HCT116 (cell line): ENCODE measurements around the gene MPHOSPH8. TPM values are rescaled to one million over a fixed set of nuclear protein-coding genes. Genes with fewer than 3 reads are reported as not detected.

Experiments
- ATAC-seq: fragments of 200-7000 bp; cut with Tn5 transposase; 2 replicates; pipeline ENCODE4 v1.9.1; 2020; ENCODE audit warnings: mild to moderate bottlenecking, moderate library complexity
- BruUV-seq: library from RNA; stranded (reverse); fragments of 400-500 nt; replicated peaks from 2 replicates; lab custom pipeline; 2021; lab: Mats Ljungman, UMichigan
- CTCF ChIA-PET: fragments of 300-600 bp; sonication (Branson Sonifier 250); formaldehyde crosslinking; loops from one replicate; lab custom pipeline; 2021; ENCODE audit warnings: antibody characterized with exemption; lab: Charles Lee
- POLR2A ChIA-PET: fragments of 300-600, 350-600 bp; sonication (Branson Sonifier 250); formaldehyde crosslinking; loops from one replicate; lab custom pipeline; 2021; ENCODE audit warnings: antibody characterized with exemption; lab: Charles Lee
- RAD21 ChIA-PET, 2 experiments: fragments of 300-600 bp; sonication (Branson Sonifier 250); formaldehyde crosslinking; loops; one replicate each; lab custom pipeline; 2023; ENCODE audit warnings: low total read pairs in 2 of 2; ENCODE audit not compliant: uncharacterized antibody in 2 of 2, unreplicated experiment in 2 of 2, low non-redundant PET in 1 of 2; lab: Charles Lee
- DNase-seq: peaks from one replicate; pipeline ENCODE4 v3.0.0-alpha.2; 2010; ENCODE audit warnings: low read depth, low spot score
- H2AFZ ChIP-seq: fragments of 200-600 bp; shearing (Covaris generic), sonication (generic); 2 replicates; pipeline ENCODE4 v1.6.1; 2017; ENCODE audit warnings: low read depth, mixed run types, mixed read lengths, antibody characterized with exemption, low read length; ENCODE audit not compliant: poor library complexity, severe bottlenecking
- H3K27ac ChIP-seq: 2 replicates; pipeline ENCODE4 v1.5.1; 2012; ENCODE audit warnings: low read depth, low read length
- H3K27me3 ChIP-seq: fragments of 200-600 bp; sonication (generic); 2 replicates; pipeline ENCODE4 v1.6.1; 2016; ENCODE audit warnings: mixed run types, low read length, mixed read lengths; ENCODE audit not compliant: insufficient read depth
- H3K36me3 ChIP-seq, 2 experiments: fragments of 200-500 bp in 1 of 2; fragments of 200-600 bp in 1 of 2; sonication (Bioruptor generic) in 1 of 2; sonication (generic) in 1 of 2; 2 replicates each; pipeline versions ENCODE4 v1.5.1 to v1.6.1; 2014 to 2016; ENCODE audit warnings: low read length in 2 of 2, inconsistent platforms in 1 of 2, mixed read lengths in 1 of 2, mixed run types in 1 of 2; ENCODE audit not compliant: insufficient read depth in 2 of 2, control insufficient read depth in 1 of 2
- H3K4me1 ChIP-seq, 2 experiments: fragments of 200-600 bp in 1 of 2; sonication (generic) in 1 of 2; 2 replicates each; pipeline versions ENCODE4 v1.5.1 to v1.6.1; 2012 to 2017; ENCODE audit warnings: low read length in 2 of 2, inconsistent platforms in 1 of 2, mild to moderate bottlenecking in 1 of 2, mixed read lengths in 1 of 2, mixed run types in 1 of 2, moderate library complexity in 1 of 2; ENCODE audit not compliant: insufficient read depth in 2 of 2, control insufficient read depth in 1 of 2
- H3K4me2 ChIP-seq: fragments of 200-600 bp; sonication (generic); 2 replicates; pipeline ENCODE4 v1.6.1; 2017; ENCODE audit warnings: mixed run types, low read length, mixed read lengths
- H3K4me3 ChIP-seq, 2 experiments: fragments of 200-600 bp in 1 of 2; sonication (generic) in 1 of 2; replicated peaks in 1 of 2; 2 replicates each; pipeline ENCODE4 v1.5.1; 2011 to 2016; ENCODE audit warnings: low read length in 2 of 2, control low read depth in 1 of 2, low read depth in 1 of 2, mild to moderate bottlenecking in 1 of 2, mixed read lengths in 1 of 2, mixed run types in 1 of 2
- H3K79me2 ChIP-seq: fragments of 200-600 bp; sonication (generic); 2 replicates; pipeline ENCODE4 v1.6.1; 2017; ENCODE audit warnings: mild to moderate bottlenecking, mixed run types, low read length, moderate library complexity, mixed read lengths; ENCODE audit not compliant: insufficient read depth
- H3K9ac ChIP-seq: fragments of 200-600 bp; sonication (generic); 2 replicates; pipeline ENCODE4 v1.6.1; 2016; ENCODE audit warnings: low read length, mixed read lengths
- H3K9me2 ChIP-seq: fragments of 200-600 bp; sonication (generic), shearing (Covaris generic); 2 replicates; pipeline ENCODE4 v1.6.1; 2017; ENCODE audit warnings: mixed run types, mild to moderate bottlenecking, moderate library complexity; ENCODE audit not compliant: insufficient read depth
- H3K9me3 ChIP-seq, 2 experiments: fragments of 200-500 bp in 1 of 2; fragments of 200-600 bp in 1 of 2; sonication (Bioruptor generic) in 1 of 2; sonication (generic) in 1 of 2; 2 replicates each; pipeline ENCODE4 v1.6.1; 2014 to 2017; ENCODE audit warnings: low read length in 2 of 2, mixed read lengths in 2 of 2, inconsistent platforms in 1 of 2, low read depth in 1 of 2, mild to moderate bottlenecking in 1 of 2, mixed run types in 1 of 2, moderate library complexity in 1 of 2; ENCODE audit not compliant: control insufficient read depth in 1 of 2, insufficient read depth in 1 of 2
- H4K20me1 ChIP-seq: fragments of 200-600 bp; sonication (generic), shearing (Covaris generic); 2 replicates; pipeline ENCODE4 v1.6.1; 2017; ENCODE audit warnings: mixed run types, mild to moderate bottlenecking, moderate library complexity; ENCODE audit not compliant: insufficient read depth
- CBX3 ChIP-seq: IDR thresholded peaks from 2 replicates; pipeline ENCODE4 v1.6.1; 2012; ENCODE audit warnings: low read depth
- ELF1 ChIP-seq: IDR thresholded peaks from 2 replicates; pipeline ENCODE4 v1.6.1; 2012; ENCODE audit warnings: low read depth, borderline replicate concordance
- EZH2 ChIP-seq: fragments of 200-600 bp; sonication (generic); IDR thresholded peaks from 2 replicates; pipeline ENCODE4 v1.6.1; 2017; ENCODE audit warnings: antibody characterized with exemption, mixed run types
- FOSL1 ChIP-seq: IDR thresholded peaks from 2 replicates; pipeline ENCODE4 v1.6.1; 2012; ENCODE audit warnings: low read depth
- JUND ChIP-seq: IDR thresholded peaks from 2 replicates; pipeline ENCODE4 v1.6.1; 2012
- POLR2A ChIP-seq: IDR thresholded peaks from 2 replicates; pipeline ENCODE4 v1.7.0; 2011; ENCODE audit warnings: borderline replicate concordance; ENCODE audit not compliant: insufficient read depth, insufficient read length; ENCODE audit errors: extremely low read depth
- POLR2AphosphoS5 ChIP-seq: IDR thresholded peaks from 2 replicates; pipeline ENCODE4 v1.6.1; 2011; ENCODE audit warnings: mild to moderate bottlenecking, low read depth, low read length, moderate library complexity
- RAD21 ChIP-seq: IDR thresholded peaks from 2 replicates; pipeline ENCODE4 v1.6.1; 2012; ENCODE audit warnings: low read depth, mild to moderate bottlenecking
- SIN3A ChIP-seq: IDR thresholded peaks from 2 replicates; pipeline ENCODE4 v1.6.1; 2012; ENCODE audit warnings: low read depth
- SRF ChIP-seq: IDR thresholded peaks from 2 replicates; pipeline ENCODE4 v1.6.1; 2012; ENCODE audit warnings: low read depth
- TCF7L2 ChIP-seq: IDR thresholded peaks from 2 replicates; pipeline ENCODE4 v1.7.0; 2011; ENCODE audit warnings: borderline replicate concordance, inconsistent platforms; ENCODE audit not compliant: insufficient read depth, insufficient read length; ENCODE audit errors: extremely low read depth
- YY1 ChIP-seq: IDR thresholded peaks from 2 replicates; pipeline ENCODE4 v1.6.1; 2011; ENCODE audit warnings: low read length, low read depth, moderate library complexity, mild to moderate bottlenecking; ENCODE audit not compliant: insufficient replicate concordance; ENCODE audit errors: extremely low read depth
- ZBTB33 ChIP-seq: IDR thresholded peaks from 2 replicates; pipeline ENCODE4 v1.6.1; 2011; ENCODE audit warnings: mild to moderate bottlenecking, low read length, moderate library complexity; ENCODE audit not compliant: insufficient replicate concordance; ENCODE audit errors: extremely low read depth
- ZNF274 ChIP-seq: fragments of 200-500 bp; sonication (Bioruptor generic); IDR thresholded peaks from 2 replicates; pipeline ENCODE4 v1.6.1; 2014; ENCODE audit warnings: mild to moderate bottlenecking, low read depth, low read length, inconsistent platforms
- intact Hi-C: fragments of 100-400 bp; cut with micrococcal nuclease; formaldehyde crosslinking; loops from 2 replicates; pipeline ENCODE4 v1.10.0; 2022
- total RNA-seq: library from RNA; stranded (reverse); gene quantifications from one replicate; pipeline ENCODE4 v1.2.1, GENCODE V29; 2021; ENCODE audit not compliant: unreplicated experiment
- TF ChIP-seq, protein P1 (sequence below): IDR thresholded peaks from 2 replicates; pipeline ENCODE4 v1.6.1; 2012; ENCODE audit warnings: low read depth
- TF ChIP-seq, protein P2 (sequence below), 3 experiments: fragments of 200-600 bp in 1 of 3; sonication (generic) in 1 of 3; IDR thresholded peaks in 2 of 3; conservative IDR thresholded peaks in 1 of 3; 2 replicates each; pipeline ENCODE4 v1.5.1; 2012 to 2017; ENCODE audit warnings: low read depth in 2 of 3, low read length in 2 of 3, antibody characterized with exemption in 1 of 3, borderline replicate concordance in 1 of 3, control low read depth in 1 of 3, mild to moderate bottlenecking in 1 of 3, mixed read lengths in 1 of 3, mixed run types in 1 of 3, moderate library complexity in 1 of 3; ENCODE audit not compliant: insufficient read depth in 1 of 3

The MPHOSPH8 gene
- total RNA-seq, 1 experiment from 2014 or later, result 21.5 TPM

GRCh38 chr13:19645000-19645399 is 11.5 kb downstream of the MPHOSPH8 start:
- H3K27ac ChIP-seq, result no peak overlapping the region
- TF ChIP-seq TCF7L2 (no peak), POLR2AphosphoS5 (no peak), ZNF274 (no peak), POLR2A (no peak), RAD21 (no peak), JUND (no peak), ZBTB33 (no peak), SIN3A (no peak), YY1 (no peak), ELF1 (no peak), FOSL1 (no peak), SRF (no peak), CBX3 (no peak), EZH2 (no peak)
- TF ChIP-seq, protein P1, sequence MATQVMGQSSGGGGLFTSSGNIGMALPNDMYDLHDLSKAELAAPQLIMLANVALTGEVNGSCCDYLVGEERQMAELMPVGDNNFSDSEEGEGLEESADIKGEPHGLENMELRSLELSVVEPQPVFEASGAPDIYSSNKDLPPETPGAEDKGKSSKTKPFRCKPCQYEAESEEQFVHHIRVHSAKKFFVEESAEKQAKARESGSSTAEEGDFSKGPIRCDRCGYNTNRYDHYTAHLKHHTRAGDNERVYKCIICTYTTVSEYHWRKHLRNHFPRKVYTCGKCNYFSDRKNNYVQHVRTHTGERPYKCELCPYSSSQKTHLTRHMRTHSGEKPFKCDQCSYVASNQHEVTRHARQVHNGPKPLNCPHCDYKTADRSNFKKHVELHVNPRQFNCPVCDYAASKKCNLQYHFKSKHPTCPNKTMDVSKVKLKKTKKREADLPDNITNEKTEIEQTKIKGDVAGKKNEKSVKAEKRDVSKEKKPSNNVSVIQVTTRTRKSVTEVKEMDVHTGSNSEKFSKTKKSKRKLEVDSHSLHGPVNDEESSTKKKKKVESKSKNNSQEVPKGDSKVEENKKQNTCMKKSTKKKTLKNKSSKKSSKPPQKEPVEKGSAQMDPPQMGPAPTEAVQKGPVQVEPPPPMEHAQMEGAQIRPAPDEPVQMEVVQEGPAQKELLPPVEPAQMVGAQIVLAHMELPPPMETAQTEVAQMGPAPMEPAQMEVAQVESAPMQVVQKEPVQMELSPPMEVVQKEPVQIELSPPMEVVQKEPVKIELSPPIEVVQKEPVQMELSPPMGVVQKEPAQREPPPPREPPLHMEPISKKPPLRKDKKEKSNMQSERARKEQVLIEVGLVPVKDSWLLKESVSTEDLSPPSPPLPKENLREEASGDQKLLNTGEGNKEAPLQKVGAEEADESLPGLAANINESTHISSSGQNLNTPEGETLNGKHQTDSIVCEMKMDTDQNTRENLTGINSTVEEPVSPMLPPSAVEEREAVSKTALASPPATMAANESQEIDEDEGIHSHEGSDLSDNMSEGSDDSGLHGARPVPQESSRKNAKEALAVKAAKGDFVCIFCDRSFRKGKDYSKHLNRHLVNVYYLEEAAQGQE, result no peak
- TF ChIP-seq, protein P2, sequence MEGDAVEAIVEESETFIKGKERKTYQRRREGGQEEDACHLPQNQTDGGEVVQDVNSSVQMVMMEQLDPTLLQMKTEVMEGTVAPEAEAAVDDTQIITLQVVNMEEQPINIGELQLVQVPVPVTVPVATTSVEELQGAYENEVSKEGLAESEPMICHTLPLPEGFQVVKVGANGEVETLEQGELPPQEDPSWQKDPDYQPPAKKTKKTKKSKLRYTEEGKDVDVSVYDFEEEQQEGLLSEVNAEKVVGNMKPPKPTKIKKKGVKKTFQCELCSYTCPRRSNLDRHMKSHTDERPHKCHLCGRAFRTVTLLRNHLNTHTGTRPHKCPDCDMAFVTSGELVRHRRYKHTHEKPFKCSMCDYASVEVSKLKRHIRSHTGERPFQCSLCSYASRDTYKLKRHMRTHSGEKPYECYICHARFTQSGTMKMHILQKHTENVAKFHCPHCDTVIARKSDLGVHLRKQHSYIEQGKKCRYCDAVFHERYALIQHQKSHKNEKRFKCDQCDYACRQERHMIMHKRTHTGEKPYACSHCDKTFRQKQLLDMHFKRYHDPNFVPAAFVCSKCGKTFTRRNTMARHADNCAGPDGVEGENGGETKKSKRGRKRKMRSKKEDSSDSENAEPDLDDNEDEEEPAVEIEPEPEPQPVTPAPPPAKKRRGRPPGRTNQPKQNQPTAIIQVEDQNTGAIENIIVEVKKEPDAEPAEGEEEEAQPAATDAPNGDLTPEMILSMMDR (IDR thresholded peaks at IDR 0.05 in 2 of 3, conservative IDR thresholded peaks at IDR 0.05 in 1 of 3; ENCODE audit: borderline replicate concordance in 1 of 3, insufficient read depth in 1 of 3, low read depth in 2 of 3, low read length in 2 of 3), result no peak
- ChIA-PET POLR2A (no interaction called here), CTCF (no interaction called here), RAD21 (no interaction called here)
- H3K4me1 ChIP-seq, result no peaks in the 10 kb centered on the region
- H3K9ac ChIP-seq, result no peak overlapping the region
- H3K4me3 ChIP-seq, result no peak overlapping the region
- H3K4me2 ChIP-seq, result no peak overlapping the region
- no peak overlapping the region for H2AFZ ChIP-seq
- peaks cover 12 to 32% of the 10 kb centered on the region in 2 experiments for H3K36me3 ChIP-seq
- BruUV-seq, result no TSS peak
- no peaks in the 10 kb centered on the region for H3K27me3 ChIP-seq
- H4K20me1 ChIP-seq, result no peaks in the 10 kb centered on the region
- peaks cover 12% of the 10 kb centered on the region for H3K79me2 ChIP-seq
- H3K9me3 ChIP-seq, result no peaks in the 10 kb centered on the region
- H3K9me2 ChIP-seq, result no peaks in the 10 kb centered on the region
- ATAC-seq (no peak), DNase-seq (no peak)
- intact Hi-C loops, result loop anchor here (5.0 kb wide), 1 partner anchor 52 kb away; no protein-coding TSS in a partner anchor
